ENCODE results near the gene ADAMTSL2. TPM values are rescaled to one million over a fixed set of nuclear protein-coding genes. Genes with fewer than 3 reads are reported as not detected.
A peak's percentile ranks its signal among the peaks of the same experiment; 100 is the strongest.

Gene ADAMTSL2
- total RNA-seq, 2 donors from 2014 or later: 4.9 to 27.7 TPM

DNA sequence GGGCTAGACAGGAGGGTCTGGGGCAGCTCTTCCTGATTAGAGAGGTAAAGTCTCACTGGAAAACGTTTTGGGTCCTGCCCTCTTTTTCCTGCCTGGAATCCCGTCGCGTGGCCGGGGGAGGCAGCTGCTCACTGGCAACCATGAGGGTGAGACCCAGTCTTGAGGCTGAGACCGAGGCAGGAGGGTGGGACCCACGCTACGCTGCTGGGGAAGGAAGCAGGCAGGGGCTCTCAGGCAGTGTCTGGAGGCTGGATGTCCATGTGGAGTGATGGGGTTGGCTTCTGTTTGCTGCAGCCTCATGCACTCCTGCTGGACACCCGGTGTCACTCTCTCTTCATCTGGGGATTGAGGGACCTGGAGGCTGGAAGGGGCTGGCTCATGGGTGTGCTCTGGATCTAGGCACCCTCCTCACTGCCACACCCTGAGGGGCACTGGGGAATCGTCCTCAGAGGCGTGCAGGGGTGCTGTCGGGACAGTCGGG lies 44.3 kb upstream of the ADAMTSL2 start:
- Histone ChIP-seq H3K36me3 (no peaks in the 10 kb centered on the region), H3K4me1 (peaks cover 0 to 19% of the 10 kb centered on the region in 2 donors), H3K27ac (no peak overlapping the region), H3K9me3 (no peaks in the 10 kb centered on the region), H3K27me3 (no peaks in the 10 kb centered on the region), H3K4me3 (no peak overlapping the region)
- DNase-seq (ENCODE audit: low spot score): no peak
- TF ChIP-seq, protein P1, sequence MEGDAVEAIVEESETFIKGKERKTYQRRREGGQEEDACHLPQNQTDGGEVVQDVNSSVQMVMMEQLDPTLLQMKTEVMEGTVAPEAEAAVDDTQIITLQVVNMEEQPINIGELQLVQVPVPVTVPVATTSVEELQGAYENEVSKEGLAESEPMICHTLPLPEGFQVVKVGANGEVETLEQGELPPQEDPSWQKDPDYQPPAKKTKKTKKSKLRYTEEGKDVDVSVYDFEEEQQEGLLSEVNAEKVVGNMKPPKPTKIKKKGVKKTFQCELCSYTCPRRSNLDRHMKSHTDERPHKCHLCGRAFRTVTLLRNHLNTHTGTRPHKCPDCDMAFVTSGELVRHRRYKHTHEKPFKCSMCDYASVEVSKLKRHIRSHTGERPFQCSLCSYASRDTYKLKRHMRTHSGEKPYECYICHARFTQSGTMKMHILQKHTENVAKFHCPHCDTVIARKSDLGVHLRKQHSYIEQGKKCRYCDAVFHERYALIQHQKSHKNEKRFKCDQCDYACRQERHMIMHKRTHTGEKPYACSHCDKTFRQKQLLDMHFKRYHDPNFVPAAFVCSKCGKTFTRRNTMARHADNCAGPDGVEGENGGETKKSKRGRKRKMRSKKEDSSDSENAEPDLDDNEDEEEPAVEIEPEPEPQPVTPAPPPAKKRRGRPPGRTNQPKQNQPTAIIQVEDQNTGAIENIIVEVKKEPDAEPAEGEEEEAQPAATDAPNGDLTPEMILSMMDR (IDR thresholded peaks at IDR 0.05): no peak

DNA sequence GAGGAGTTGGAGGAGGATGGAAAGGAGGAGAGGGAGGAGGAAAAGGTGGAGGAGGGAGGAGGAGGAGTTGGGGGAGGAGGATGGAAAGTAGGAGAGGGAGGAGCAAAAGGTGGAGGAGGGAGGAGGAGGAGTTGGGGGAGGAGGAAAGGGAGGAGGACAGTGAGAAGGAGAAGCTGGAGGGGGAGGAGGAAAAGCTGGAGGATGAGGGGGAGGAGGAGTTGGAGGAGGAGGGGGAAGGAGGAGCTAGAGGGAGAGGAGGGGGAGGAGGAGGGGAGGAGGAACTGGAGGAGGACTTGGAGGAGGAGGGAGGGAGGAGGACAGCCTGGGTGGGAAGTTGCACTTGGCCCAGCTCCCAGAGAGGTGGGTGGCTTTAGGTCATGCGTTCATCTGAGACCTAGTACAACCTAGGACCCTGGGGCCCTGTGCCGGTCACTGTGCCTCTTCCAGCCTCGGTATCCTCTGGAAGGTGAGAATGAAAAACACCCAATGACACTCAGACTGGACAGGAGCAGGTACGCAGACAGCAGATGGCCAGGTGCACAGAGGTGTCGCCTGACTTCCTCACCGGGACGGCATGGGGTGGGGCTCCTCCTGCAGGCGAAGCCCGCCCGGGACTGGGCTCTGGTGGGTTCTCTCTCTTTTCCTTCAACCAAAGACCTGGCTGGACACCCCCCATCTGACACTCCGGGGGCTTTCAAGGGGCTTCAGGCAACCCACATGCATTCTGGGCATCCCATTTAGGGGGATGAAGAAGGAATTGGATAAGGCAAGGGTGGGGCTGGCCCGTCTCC lies 43.4 kb upstream of the ADAMTSL2 start:
- Histone ChIP-seq H3K4me1 (peaks cover 0 to 19% of the 10 kb centered on the region in 2 donors), H3K27me3 (no peaks in the 10 kb centered on the region), H3K9me3 (no peaks in the 10 kb centered on the region), H3K36me3 (no peaks in the 10 kb centered on the region), H3K4me3 (no peak overlapping the region), H3K27ac (no peak overlapping the region)
- TF ChIP-seq, protein P1 (IDR thresholded peaks at IDR 0.05): no peak
- no peak for DNase-seq (ENCODE audit: low spot score)

DNA sequence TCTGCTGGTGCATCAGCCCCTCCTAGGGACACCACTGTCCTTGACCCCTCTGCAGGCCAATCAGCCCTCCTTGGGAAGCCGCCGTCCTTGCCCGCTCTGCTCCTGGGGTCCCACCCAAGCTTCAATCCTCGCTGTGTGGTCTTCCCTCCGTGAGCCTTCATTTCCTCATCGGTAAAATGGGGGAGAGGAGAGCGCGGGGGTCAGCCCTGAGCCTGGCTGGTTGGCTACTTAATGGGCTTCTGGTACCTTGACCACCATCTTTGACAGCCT lies 42.9 kb upstream of the ADAMTSL2 start:
- H3K9me3 ChIP-seq: no peaks in the 10 kb centered on the region
- H3K27ac ChIP-seq: peak overlapping the region; percentile 54 to 61
- H3K36me3 ChIP-seq: no peaks in the 10 kb centered on the region
- DNase-seq (ENCODE audit: low spot score): no peak
- TF ChIP-seq, protein P1 (IDR thresholded peaks at IDR 0.05): no peak
- no peak overlapping the region for H3K4me3 ChIP-seq
- H3K4me1 ChIP-seq: peaks cover 0 to 19% of the 10 kb centered on the region in 2 donors
- no peaks in the 10 kb centered on the region for H3K27me3 ChIP-seq

DNA sequence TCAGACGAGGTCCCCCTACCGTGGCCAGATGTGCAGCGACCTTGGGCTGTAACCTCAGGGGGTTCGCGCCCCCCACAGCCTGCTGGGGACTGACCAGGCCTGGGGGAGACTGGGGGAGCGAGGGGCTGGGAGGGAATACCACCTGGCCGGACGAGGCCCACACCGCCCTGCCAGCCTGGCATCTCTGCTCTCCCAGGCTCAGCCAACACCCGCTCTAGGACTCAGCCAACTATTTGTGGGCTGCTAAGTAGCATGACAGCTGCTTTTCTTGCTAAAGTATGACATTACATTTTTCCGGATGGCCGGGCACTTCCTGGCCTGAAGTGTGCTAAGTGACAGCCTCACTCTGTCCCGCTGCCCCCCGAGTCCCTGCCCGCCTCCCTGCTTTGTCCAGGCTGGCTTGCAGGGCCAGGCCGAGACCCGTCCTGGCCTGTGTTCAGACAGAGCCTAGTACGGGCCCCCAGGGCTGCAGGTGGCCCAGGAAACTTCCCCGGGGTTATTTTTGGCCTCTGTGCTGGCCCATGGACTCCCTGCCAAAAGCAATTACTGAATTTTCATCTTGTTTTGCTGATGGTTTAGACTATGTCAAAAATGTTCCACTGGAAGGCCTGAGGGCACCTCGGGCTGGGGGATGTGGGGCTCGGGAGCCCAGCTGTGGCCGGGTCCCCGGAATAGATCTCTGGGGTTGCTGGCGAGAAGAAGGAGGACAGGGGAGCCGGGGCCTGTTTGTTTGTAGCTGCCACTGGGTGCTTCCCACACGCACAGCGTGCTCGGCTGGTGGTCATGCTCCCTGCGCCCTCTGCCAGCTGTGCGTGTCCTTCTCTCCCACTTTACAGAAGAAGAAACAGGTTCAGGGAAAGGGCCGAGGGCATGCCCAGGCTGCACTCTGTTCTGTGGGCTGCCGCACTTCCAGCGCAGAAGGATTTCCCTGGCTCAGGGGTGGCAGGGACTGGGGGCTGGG lies 42.2 kb upstream of the ADAMTSL2 start:
- Histone ChIP-seq H3K27me3 (no peaks in the 10 kb centered on the region), H3K27ac (peak overlapping the region; percentile 54 to 61), H3K4me3 (no peak overlapping the region), H3K9me3 (no peaks in the 10 kb centered on the region), H3K4me1 (peaks cover 0 to 19% of the 10 kb centered on the region in 2 donors), H3K36me3 (no peaks in the 10 kb centered on the region)
- TF ChIP-seq, protein P1 (IDR thresholded peaks at IDR 0.05): no peak
- no peak for DNase-seq (ENCODE audit: low spot score)

DNA sequence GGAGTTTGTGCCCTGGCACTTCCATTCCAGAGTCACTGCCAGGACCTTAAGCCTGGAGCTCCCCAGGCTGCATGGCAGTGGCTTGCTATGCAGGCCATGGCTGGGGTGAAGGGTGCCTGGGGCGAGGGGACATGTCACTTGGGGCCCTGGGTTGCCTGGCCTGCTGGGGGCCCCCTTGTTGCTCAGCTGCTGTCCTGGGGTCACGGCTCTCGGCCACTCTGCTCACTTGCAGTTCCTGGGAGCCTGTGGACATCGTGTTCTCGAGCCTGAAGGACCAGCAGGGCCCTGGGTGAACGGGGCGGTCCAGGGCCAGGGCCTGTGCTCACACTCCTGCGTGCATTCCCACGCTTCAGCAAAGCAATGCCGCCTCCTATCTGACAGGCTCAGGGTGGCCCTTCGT lies 41.1 kb upstream of the ADAMTSL2 start:
- TF ChIP-seq, protein P1 (IDR thresholded peaks at IDR 0.05): no peak
- H3K27me3 ChIP-seq: no peaks in the 10 kb centered on the region
- no peak overlapping the region for H3K4me3 ChIP-seq
- H3K9me3 ChIP-seq: no peaks in the 10 kb centered on the region
- no peak for DNase-seq (ENCODE audit: low spot score)
- peaks cover 0 to 19% of the 10 kb centered on the region in 2 donors for H3K4me1 ChIP-seq
- no peaks in the 10 kb centered on the region for H3K36me3 ChIP-seq
- H3K27ac ChIP-seq: peak overlapping the region in 1 of 2 donors; percentile 1
